ENCODE measurements around the gene PHRF1. TPM values are rescaled to one million over a fixed set of nuclear protein-coding genes. Genes with fewer than 3 reads are reported as not detected.
A peak's percentile ranks its signal among the peaks of the same experiment; 100 is the strongest.
"Not testable (repeated sequence)": the region's sequence is repeated elsewhere in the genome, so short reads cannot be mapped to it uniquely, and the experiment has no call there.

PHRF1 gene
- total and polyA plus RNA-seq, 2 experiments from 2014 or later = 25.6 to 26.9 TPM

DNA sequence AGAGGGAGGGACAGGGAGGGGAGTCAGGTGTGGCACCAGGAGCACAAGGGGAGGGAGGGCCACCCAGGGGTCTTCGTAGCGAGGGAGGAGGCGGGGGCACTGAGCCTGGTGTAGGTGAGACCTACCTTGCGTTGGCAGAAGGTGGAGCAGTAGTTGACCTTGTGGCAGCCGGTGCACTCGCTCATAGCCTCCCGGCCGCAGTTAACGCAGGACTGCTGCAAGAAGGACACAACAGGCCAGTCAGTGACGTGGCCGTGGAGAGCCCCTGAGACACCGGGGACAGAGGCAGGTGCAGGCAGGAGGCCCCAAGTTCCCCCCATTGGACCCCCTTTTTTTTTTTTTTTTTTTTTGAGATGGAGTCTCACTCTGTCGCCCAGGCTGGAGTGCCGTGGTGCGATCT, 77.6 kb downstream of the PHRF1 start:
- Histone ChIP-seq H3K79me2 (no peaks in the 10 kb centered on the region), H3K4me3 (no peak overlapping the region), H3K9me2 (replicated peaks; ENCODE audit: insufficient read depth) (no peaks in the 10 kb centered on the region), H3K9me3 (ENCODE audit: low read depth) (no peaks in the 10 kb centered on the region), H4K20me1 (ENCODE audit: insufficient read depth, poor library complexity, severe bottlenecking) (peaks cover 3% of the 10 kb centered on the region), H3K4me2 (no peak overlapping the region), H3K27ac (no peak overlapping the region), H3K27me3 (no peaks in the 10 kb centered on the region), H3K4me1 (ENCODE audit: insufficient read depth) (peaks cover 9% of the 10 kb centered on the region), H3K36me3 (replicated peaks; ENCODE audit: insufficient read depth, low read depth) (no peaks in the 10 kb centered on the region), H2AFZ (no peak overlapping the region)
- TF ChIP-seq EZH2phosphoT487 (IDR thresholded peaks at IDR 0.05; ENCODE audit: low read depth, severe bottlenecking, unreplicated experiment) = no peak
- no peak for TF ChIP-seq EZH2 (IDR thresholded peaks at IDR 0.05; ENCODE audit: borderline replicate concordance)
- TF ChIP-seq CTCF (IDR thresholded peaks at IDR 0.05; ENCODE audit: poor library complexity) = no peak
- 93% methylated on average over 11 of the region's 15 CpGs for WGBS (ENCODE audit: low lambda C conversion rate, missing lambda C conversion rate)
- DNase-seq (ENCODE audit: low spot score) = no peak

- H2AFZ ChIP-seq; H3K9me3 ChIP-seq (ENCODE audit: low read depth); H3K36me3 ChIP-seq (replicated peaks; ENCODE audit: insufficient read depth, low read depth); H4K20me1 ChIP-seq (ENCODE audit: insufficient read depth, poor library complexity, severe bottlenecking); DNase-seq (ENCODE audit: low spot score); H3K4me1 ChIP-seq (ENCODE audit: insufficient read depth); H3K79me2 ChIP-seq; H3K4me2 ChIP-seq; H3K9me2 ChIP-seq (replicated peaks; ENCODE audit: insufficient read depth); H3K27me3 ChIP-seq; H3K27ac ChIP-seq; H3K4me3 ChIP-seq: not testable (repeated sequence)
- WGBS (ENCODE audit: low lambda C conversion rate, missing lambda C conversion rate) = 79% methylated on average over 12 of the region's 12 CpGs
Observed at GRCh38 chr11:654444-654843, 78.2 kb downstream of the PHRF1 start.

DNA sequence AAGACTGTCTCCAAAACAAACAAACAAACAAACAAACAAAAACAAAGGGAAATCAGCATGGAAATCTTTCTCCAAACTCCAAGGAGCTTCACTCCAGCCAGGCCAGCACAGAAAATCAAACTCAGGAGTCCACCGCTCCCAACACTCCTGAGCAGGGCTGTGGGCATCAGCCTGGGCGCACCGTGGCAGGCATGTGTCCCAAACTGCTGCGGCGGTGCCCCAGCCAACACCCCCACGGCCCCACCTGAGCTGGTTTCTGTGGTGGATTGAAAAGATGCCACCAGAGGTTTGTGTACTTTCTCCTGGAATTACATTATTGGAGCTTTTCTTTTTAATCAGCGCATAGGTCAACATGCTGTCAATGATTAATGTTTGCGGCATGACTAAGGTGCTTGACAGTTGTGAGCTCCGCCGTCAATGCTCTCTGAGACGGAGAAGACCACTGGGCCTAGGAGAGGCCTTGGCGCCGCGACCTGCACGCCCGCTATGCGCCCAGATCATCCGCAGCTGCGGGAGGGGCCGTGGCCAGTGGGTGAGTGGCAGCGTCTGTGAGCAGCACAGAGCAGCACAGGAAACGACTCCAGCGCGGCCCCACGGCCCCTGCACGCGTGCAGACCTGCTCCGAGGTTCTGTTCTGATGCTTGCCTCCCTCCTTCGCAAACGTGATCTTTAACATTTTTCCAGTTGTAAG, 78.9 kb downstream of the PHRF1 start:
- H3K36me3 ChIP-seq (replicated peaks; ENCODE audit: insufficient read depth, low read depth) = no peaks in the 10 kb centered on the region
- no peaks in the 10 kb centered on the region for H3K27me3 ChIP-seq
- H3K4me2 ChIP-seq = no peak overlapping the region
- no peaks in the 10 kb centered on the region for H3K9me3 ChIP-seq (ENCODE audit: low read depth)
- WGBS (ENCODE audit: low lambda C conversion rate, missing lambda C conversion rate) = 74% methylated on average over 30 of the region's 30 CpGs
- no peak overlapping the region for H2AFZ ChIP-seq
- peak; percentile 57 for DNase-seq (ENCODE audit: low spot score)
- no peaks in the 10 kb centered on the region for H3K79me2 ChIP-seq
- no peaks in the 10 kb centered on the region for H3K9me2 ChIP-seq (replicated peaks; ENCODE audit: insufficient read depth)
- H3K27ac ChIP-seq = no peak overlapping the region
- no peak overlapping the region for H3K4me3 ChIP-seq
- H4K20me1 ChIP-seq (ENCODE audit: insufficient read depth, poor library complexity, severe bottlenecking) = peaks cover 3% of the 10 kb centered on the region
- TF ChIP-seq CTCF (IDR thresholded peaks at IDR 0.05; ENCODE audit: poor library complexity) = no peak
- TF ChIP-seq EZH2phosphoT487 (IDR thresholded peaks at IDR 0.05; ENCODE audit: low read depth, severe bottlenecking, unreplicated experiment) = no peak
- no peak for TF ChIP-seq EZH2 (IDR thresholded peaks at IDR 0.05; ENCODE audit: borderline replicate concordance)
- peaks cover 9% of the 10 kb centered on the region for H3K4me1 ChIP-seq (ENCODE audit: insufficient read depth)

DNA sequence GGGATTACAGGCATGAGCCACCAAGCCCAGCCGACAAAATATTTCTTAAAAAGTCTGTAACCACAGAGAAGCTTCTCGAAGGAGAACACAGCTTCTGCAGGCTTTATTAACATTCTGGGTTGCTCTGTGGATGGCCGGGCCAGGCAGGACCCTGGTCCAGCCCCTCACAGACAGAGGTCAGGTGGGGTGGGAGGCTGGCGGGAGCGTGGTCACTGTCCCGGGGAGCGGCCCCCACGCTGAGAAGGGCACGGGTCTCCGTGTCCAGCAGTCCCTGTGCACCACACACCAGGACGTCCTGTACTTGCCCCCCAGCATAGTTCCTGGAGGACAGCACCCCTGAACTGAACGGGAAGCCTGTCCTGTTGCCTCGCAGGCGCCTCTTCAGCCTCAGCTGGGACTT, 80.2 kb downstream of the PHRF1 start:
- H3K9me2 ChIP-seq (replicated peaks; ENCODE audit: insufficient read depth) = no peaks in the 10 kb centered on the region
- no peak overlapping the region for H3K27ac ChIP-seq
- no peaks in the 10 kb centered on the region for H3K36me3 ChIP-seq (replicated peaks; ENCODE audit: insufficient read depth, low read depth)
- H3K27me3 ChIP-seq = no peaks in the 10 kb centered on the region
- H3K4me3 ChIP-seq = no peak overlapping the region
- peaks cover 3% of the 10 kb centered on the region for H4K20me1 ChIP-seq (ENCODE audit: insufficient read depth, poor library complexity, severe bottlenecking)
- H3K9me3 ChIP-seq (ENCODE audit: low read depth) = no peaks in the 10 kb centered on the region
- H3K4me1 ChIP-seq (ENCODE audit: insufficient read depth) = peaks cover 9% of the 10 kb centered on the region
- no peaks in the 10 kb centered on the region for H3K79me2 ChIP-seq
- DNase-seq (ENCODE audit: low spot score) = no peak
- H2AFZ ChIP-seq = no peak overlapping the region
- WGBS (ENCODE audit: low lambda C conversion rate, missing lambda C conversion rate) = 94% methylated on average over 13 of the region's 14 CpGs
- TF ChIP-seq EZH2phosphoT487 (IDR thresholded peaks at IDR 0.05; ENCODE audit: low read depth, severe bottlenecking, unreplicated experiment) (no peak), EZH2 (IDR thresholded peaks at IDR 0.05; ENCODE audit: borderline replicate concordance) (no peak), CTCF (IDR thresholded peaks at IDR 0.05; ENCODE audit: poor library complexity) (no peak)
- H3K4me2 ChIP-seq = no peak overlapping the region

Data from hepatocyte (in vitro differentiated cells).